Activated CD4-positive, alpha-beta T cell treated with anti-CD3 and anti-CD28 coated beads for 36 hours (primary cell): ENCODE data around the gene SMAP2. TPM values are rescaled to one million over a fixed set of nuclear protein-coding genes. Genes with fewer than 3 reads are reported as not detected.

Experiments
- total RNA-seq, 2 experiments: library from RNA; stranded (reverse); gene quantifications; one replicate each; pipeline ENCODE4 v1.2.3, GENCODE V29; 2021

The SMAP2 gene
- total RNA-seq, 2 experiments from 2014 or later: 241 to 258 TPM

Other genes starting within 250 kb of the SMAP2 start
- gene RLF, start 212.3 kb upstream of the SMAP2 start, total RNA-seq: 10 to 100 TPM; 20.1 to 20.9 TPM
- gene TMCO2, start 125.8 kb upstream of the SMAP2 start, total RNA-seq: not detected
- 10 to 100 TPM; 20.7 to 23.0 TPM for gene ZMPSTE24, start 115.5 kb upstream of the SMAP2 start, total RNA-seq
- gene COL9A2, start 56.4 kb upstream of the SMAP2 start, total RNA-seq: 1 to 10 TPM; 2.5 to 3.0 TPM
- 1 to 10 TPM; 4.6 to 5.3 TPM for gene ZFP69B, start 76.7 kb downstream of the SMAP2 start, total RNA-seq
- 1 to 10 TPM; 4.6 to 5.4 TPM for gene ZFP69, start 103.6 kb downstream of the SMAP2 start, total RNA-seq
- gene EXO5, start 135.0 kb downstream of the SMAP2 start, total RNA-seq: 10 to 100 TPM in 1 of 2 experiments, 1 to 10 TPM in 1; 9.5 to 11.9 TPM
- gene ZNF684, start 157.9 kb downstream of the SMAP2 start, total RNA-seq: 1 to 10 TPM; 4.5 to 6.6 TPM